BLaER1 (cell line): ENCODE results near the gene MCM9.
"Not testable (repeated sequence)": the region's sequence is repeated elsewhere in the genome, so short reads cannot be mapped to it uniquely, and the experiment has no call there.

Source experiments
- H3K27ac ChIP-seq: shearing (Covaris generic); formaldehyde crosslinking; 2 replicates; pipeline ENCODE4 v1.8.1; 2022
- H3K27me3 ChIP-seq: shearing (Covaris generic); formaldehyde crosslinking; 2 replicates; pipeline ENCODE4 v1.8.1; 2022
- H3K36me3 ChIP-seq: shearing (Covaris generic); formaldehyde crosslinking; 2 replicates; pipeline ENCODE4 v1.8.1; 2022
- H3K4me1 ChIP-seq: shearing (Covaris generic); formaldehyde crosslinking; 2 replicates; pipeline ENCODE4 v1.8.1; 2022
- H3K4me2 ChIP-seq: shearing (Covaris generic); formaldehyde crosslinking; 2 replicates; pipeline ENCODE4 v1.8.1; 2022
- H3K4me3 ChIP-seq: shearing (Covaris generic); formaldehyde crosslinking; 2 replicates; pipeline ENCODE4 v1.8.1; 2022
- H3K9ac ChIP-seq: shearing (Covaris generic); formaldehyde crosslinking; 2 replicates; pipeline ENCODE4 v1.8.1; 2022
- H3K9me3 ChIP-seq: shearing (Covaris generic); formaldehyde crosslinking; 2 replicates; pipeline ENCODE4 v1.8.1; 2022
- H4K20me1 ChIP-seq: shearing (Covaris generic); formaldehyde crosslinking; 2 replicates; pipeline ENCODE4 v1.8.1; 2022
- Cebpa-rat ChIP-seq: shearing (Covaris generic); IDR thresholded peaks from 2 replicates; pipeline ENCODE4 v1.8.1; 2022

Gene MCM9

GRCh38 chr6:118872318-118872717, 62.6 kb downstream of the MCM9 start:
- no peak for TF ChIP-seq Cebpa-rat
- Histone ChIP-seq H3K4me1 (no peaks in the 10 kb centered on the region), H3K4me3 (no peak overlapping the region), H3K27me3 (no peaks in the 10 kb centered on the region), H3K9ac (no peak overlapping the region), H4K20me1 (no peaks in the 10 kb centered on the region), H3K27ac (no peak overlapping the region), H3K9me3 (peaks cover 15% of the 10 kb centered on the region), H3K4me2 (no peak overlapping the region), H3K36me3 (peaks cover 7% of the 10 kb centered on the region; the same call in 1 of the 2 replicates)

- Histone ChIP-seq H3K4me3 (no peak overlapping the region), H3K4me2 (no peak overlapping the region), H3K4me1 (no peaks in the 10 kb centered on the region), H3K9me3 (peaks cover 25% of the 10 kb centered on the region), H4K20me1 (no peaks in the 10 kb centered on the region), H3K27ac (no peak overlapping the region), H3K27me3 (no peaks in the 10 kb centered on the region), H3K36me3 (peaks cover 7% of the 10 kb centered on the region; the same call in 1 of the 2 replicates), H3K9ac (no peak overlapping the region)
- TF ChIP-seq Cebpa-rat: no peak
Measured at GRCh38 chr6:118871331-118871730, 63.6 kb downstream of the MCM9 start.

DNA sequence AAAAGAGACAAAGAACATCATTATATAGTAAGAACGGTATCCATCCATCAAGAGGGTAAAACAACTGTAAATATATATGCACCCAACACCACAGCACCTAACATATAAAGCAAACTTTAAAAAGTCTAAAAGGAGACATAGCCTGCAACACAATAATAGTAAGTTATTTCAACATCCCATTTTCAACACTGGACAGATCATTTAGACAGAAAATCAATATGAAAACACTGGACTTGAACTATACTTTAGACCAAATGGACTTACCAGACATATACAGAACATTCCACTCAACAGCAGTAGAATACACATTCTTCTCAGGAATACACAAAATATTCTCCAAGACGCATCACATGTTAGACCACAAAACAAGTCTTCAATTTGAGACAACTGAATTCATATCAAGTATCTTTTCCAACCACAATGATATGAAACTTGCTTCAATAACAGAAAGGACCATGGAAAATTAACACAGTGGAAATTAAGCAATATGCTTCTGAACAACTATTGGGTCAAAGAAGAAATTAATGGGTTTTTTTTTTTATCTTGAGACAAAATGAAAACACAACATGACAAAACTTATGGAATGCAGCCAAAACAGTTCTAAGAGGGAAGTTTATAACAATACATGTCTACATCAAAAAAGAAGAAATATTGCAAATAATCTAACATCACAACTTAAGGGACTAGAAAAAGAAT, 64.9 kb downstream of the MCM9 start:
- Histone ChIP-seq H3K4me3 (no peak overlapping the region), H3K9me3 (peaks cover 34% of the 10 kb centered on the region), H3K4me2 (no peak overlapping the region), H3K27me3 (no peaks in the 10 kb centered on the region), H3K9ac (no peak overlapping the region), H3K36me3 (0 out of 2 replicates have a peak, but pooled peaks cover 4% of the 10 kb centered on the region), H3K4me1 (peaks cover 6% of the 10 kb centered on the region), H4K20me1 (no peaks in the 10 kb centered on the region), H3K27ac (no peak overlapping the region)
- no peak for TF ChIP-seq Cebpa-rat

DNA sequence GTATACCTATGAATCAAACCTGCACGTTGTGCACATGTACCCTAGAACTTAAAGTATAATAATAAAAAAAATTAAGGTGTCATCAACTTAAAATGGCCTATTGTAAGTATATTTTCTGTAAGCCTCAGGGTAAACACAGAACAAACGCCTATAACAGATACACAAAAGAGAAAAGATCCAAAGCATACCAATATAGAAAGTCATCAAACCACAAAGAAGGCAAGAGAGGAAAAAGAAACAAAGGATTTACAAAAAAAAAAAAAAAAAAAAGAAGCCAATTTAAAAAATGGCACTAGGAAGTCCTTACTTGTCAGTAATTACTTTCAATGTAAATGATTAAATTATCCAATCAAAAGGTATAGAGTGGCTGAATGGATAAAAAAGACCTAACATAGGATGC, 65.6 kb downstream of the MCM9 start:
- Histone ChIP-seq H3K9me3 (peaks cover 34% of the 10 kb centered on the region), H3K9ac (no peak overlapping the region), H3K4me2 (no peak overlapping the region), H3K4me1 (peaks cover 13% of the 10 kb centered on the region), H4K20me1 (no peaks in the 10 kb centered on the region), H3K36me3 (0 out of 2 replicates have a peak, but pooled peaks cover 4% of the 10 kb centered on the region), H3K27me3 (no peaks in the 10 kb centered on the region), H3K4me3 (no peak overlapping the region), H3K27ac (no peak overlapping the region)
- no peak for TF ChIP-seq Cebpa-rat

GRCh38 chr6:118868901-118869300, 66.1 kb downstream of the MCM9 start:
- H3K9ac ChIP-seq, H3K27me3 ChIP-seq, H3K36me3 ChIP-seq, H4K20me1 ChIP-seq, H3K27ac ChIP-seq, H3K4me2 ChIP-seq, H3K4me3 ChIP-seq: not testable (repeated sequence)
- H3K9me3 ChIP-seq: peaks cover 34% of the 10 kb centered on the region
- peaks cover 17% of the 10 kb centered on the region for H3K4me1 ChIP-seq

DNA sequence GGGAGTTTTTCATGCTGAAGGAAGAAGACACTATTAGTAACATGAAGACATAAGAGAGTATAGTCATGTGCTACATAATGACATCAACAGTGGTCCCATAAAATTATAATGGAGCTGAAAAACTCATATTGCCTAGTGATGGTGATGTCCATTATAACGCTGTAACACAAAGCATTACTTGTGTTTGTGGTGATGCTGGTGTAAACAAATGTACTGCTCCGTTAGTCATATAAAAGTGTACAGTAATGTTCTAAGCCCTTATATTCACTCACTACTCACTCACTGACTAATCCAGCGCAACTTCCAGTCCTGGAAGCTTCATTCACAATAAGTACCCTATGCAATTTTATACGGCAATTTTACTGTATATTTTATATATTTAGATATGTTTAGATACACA, 67.8 kb downstream of the MCM9 start:
- Histone ChIP-seq H4K20me1 (no peaks in the 10 kb centered on the region), H3K9me3 (peaks cover 40% of the 10 kb centered on the region), H3K27ac (no peak overlapping the region), H3K4me3 (no peak overlapping the region), H3K36me3 (peaks cover 8% of the 10 kb centered on the region), H3K9ac (no peak overlapping the region), H3K27me3 (no peaks in the 10 kb centered on the region), H3K4me2 (no peak overlapping the region), H3K4me1 (peaks cover 23% of the 10 kb centered on the region)
- TF ChIP-seq Cebpa-rat: no peak

- Histone ChIP-seq H3K36me3 (peaks cover 26% of the 10 kb centered on the region), H3K4me3 (peak overlapping the region; percentile 25; the same call in 1 of the 2 replicates), H3K4me2 (peak overlapping the region; percentile 78), H3K27me3 (no peaks in the 10 kb centered on the region), H3K9ac (peak overlapping the region; percentile 67), H3K4me1 (peaks cover 23% of the 10 kb centered on the region), H3K9me3 (peaks cover 59% of the 10 kb centered on the region), H3K27ac (peak overlapping the region; percentile 78), H4K20me1 (no peaks in the 10 kb centered on the region)
- TF ChIP-seq Cebpa-rat: no peak
Measured at GRCh38 chr6:118865100-118865391, 69.9 kb downstream of the MCM9 start.

GRCh38 chr6:118864341-118865099, 70.4 kb downstream of the MCM9 start:
- TF ChIP-seq Cebpa-rat: no peak
- peaks cover 59% of the 10 kb centered on the region for H3K9me3 ChIP-seq
- H3K4me2 ChIP-seq: peak overlapping the region; percentile 78
- H3K4me1 ChIP-seq: peaks cover 23% of the 10 kb centered on the region
- no peaks in the 10 kb centered on the region for H4K20me1 ChIP-seq
- H3K27ac ChIP-seq: peak overlapping the region; percentile 78
- peak overlapping the region; percentile 67 for H3K9ac ChIP-seq
- H3K36me3 ChIP-seq: peaks cover 26% of the 10 kb centered on the region
- no peaks in the 10 kb centered on the region for H3K27me3 ChIP-seq
- H3K4me3 ChIP-seq: peak overlapping the region; percentile 25; the same call in 1 of the 2 replicates

DNA sequence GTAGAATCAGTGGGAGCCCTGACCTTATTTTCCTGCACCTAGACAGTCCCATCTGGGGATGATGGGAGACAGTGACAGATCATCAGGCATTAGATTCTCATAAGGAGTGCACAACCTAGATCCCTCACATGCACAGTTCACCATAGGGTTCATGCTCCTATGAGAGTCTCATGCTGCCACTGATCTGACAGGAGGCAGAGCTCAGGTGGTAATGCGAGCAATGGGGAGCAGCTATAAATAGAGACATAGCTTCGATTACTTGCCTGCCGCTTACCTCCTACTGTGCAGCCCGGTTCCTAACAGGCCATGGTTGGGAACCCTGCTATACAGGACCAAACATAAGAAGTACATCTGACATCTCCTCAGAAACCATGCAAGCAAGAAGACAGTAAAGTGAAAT, 72.5 kb downstream of the MCM9 start:
- H3K4me2 ChIP-seq: no peak overlapping the region
- peaks cover 23% of the 10 kb centered on the region for H3K4me1 ChIP-seq
- H3K9ac ChIP-seq: no peak overlapping the region
- no peak overlapping the region for H3K27ac ChIP-seq
- no peaks in the 10 kb centered on the region for H4K20me1 ChIP-seq
- no peak for TF ChIP-seq Cebpa-rat
- peaks cover 26% of the 10 kb centered on the region for H3K36me3 ChIP-seq
- H3K27me3 ChIP-seq: no peaks in the 10 kb centered on the region
- H3K9me3 ChIP-seq: peaks cover 52% of the 10 kb centered on the region
- no peak overlapping the region for H3K4me3 ChIP-seq

DNA sequence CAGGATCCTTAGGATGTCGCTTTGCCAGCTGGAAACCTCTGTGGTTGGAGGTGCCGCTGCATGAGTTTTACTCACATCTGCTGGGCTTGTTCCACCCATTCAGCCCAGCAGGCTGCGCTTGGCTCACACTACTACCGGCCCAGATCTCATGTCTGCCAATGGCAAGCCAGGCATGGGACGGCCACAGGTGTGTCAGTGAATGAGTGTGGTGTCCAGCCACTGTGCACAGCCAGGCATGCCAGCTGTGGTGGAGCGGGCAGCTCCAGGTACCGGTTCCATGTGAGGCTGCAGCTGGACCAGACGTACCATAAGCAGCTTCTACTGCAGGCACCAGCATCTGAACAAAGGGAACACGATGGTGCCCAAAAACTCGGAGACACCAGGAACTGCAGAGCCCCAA, 74.1 kb downstream of the MCM9 start:
- no peak for TF ChIP-seq Cebpa-rat
- no peak overlapping the region for H3K4me3 ChIP-seq

More for the DNA sequence above, 74.1 kb downstream of the MCM9 start:
- no peak overlapping the region for H3K4me2 ChIP-seq
- H3K9me3 ChIP-seq: peaks cover 38% of the 10 kb centered on the region
- no peaks in the 10 kb centered on the region for H3K27me3 ChIP-seq
- H3K36me3 ChIP-seq: peaks cover 25% of the 10 kb centered on the region
- H3K4me1 ChIP-seq: peaks cover 23% of the 10 kb centered on the region
- no peak overlapping the region for H3K9ac ChIP-seq
- H3K27ac ChIP-seq: no peak overlapping the region
- no peaks in the 10 kb centered on the region for H4K20me1 ChIP-seq
